ENCODE data around the gene FKBP5.

GRCh38 chr6:35711731-35712130 is 23.0 kb upstream of the FKBP5 start:
- no peak for TF ChIP-seq CTCF (IDR thresholded peaks at IDR 0.05)
- TF ChIP-seq POLR2A (IDR thresholded peaks at IDR 0.05) = no peak
